Brain microvascular endothelial cell (primary cell): ENCODE results near the gene SPATA2.
"Not testable (repeated sequence)": the region's sequence is repeated elsewhere in the genome, so short reads cannot be mapped to it uniquely, and the experiment has no call there.

Experiments
- DNase-seq: peaks from one replicate; pipeline ENCODE4 v3.0.0-alpha.2; 2020
- H3K27ac ChIP-seq: fragments of 250-450 bp; sonication (Bioruptor Pico); 2 replicates; pipeline ENCODE4 v1.5.1; 2020; ENCODE audit warnings: mild to moderate bottlenecking, moderate library complexity
- H3K27me3 ChIP-seq: fragments of 250-450 bp; sonication (Bioruptor Pico); replicated peaks from 2 replicates; pipeline ENCODE4 v1.5.1; 2020; ENCODE audit warnings: mild to moderate bottlenecking
- H3K36me3 ChIP-seq: fragments of 250-450 bp; sonication (Bioruptor Pico); replicated peaks from 2 replicates; pipeline ENCODE4 v1.5.1; 2020; ENCODE audit warnings: mild to moderate bottlenecking
- H3K4me3 ChIP-seq: 2 replicates; pipeline ENCODE4 v1.5.1; 2011; ENCODE audit warnings: low read depth, mild to moderate bottlenecking, control low read depth, low read length, moderate library complexity
- CTCF ChIP-seq: IDR thresholded peaks from 2 replicates; pipeline ENCODE4 v1.5.1; 2011; ENCODE audit warnings: low read depth, mild to moderate bottlenecking, moderate library complexity, low read length, control low read depth, inconsistent platforms; ENCODE audit errors: missing control alignments
- in situ Hi-C: cut with HindIII; loops from 2 replicates; pipeline ENCODE4 v1.10.0; 2017; ENCODE audit warnings: low sequenced_read_pairs, low pct_ligation_motif_present

SPATA2 gene

DNA sequence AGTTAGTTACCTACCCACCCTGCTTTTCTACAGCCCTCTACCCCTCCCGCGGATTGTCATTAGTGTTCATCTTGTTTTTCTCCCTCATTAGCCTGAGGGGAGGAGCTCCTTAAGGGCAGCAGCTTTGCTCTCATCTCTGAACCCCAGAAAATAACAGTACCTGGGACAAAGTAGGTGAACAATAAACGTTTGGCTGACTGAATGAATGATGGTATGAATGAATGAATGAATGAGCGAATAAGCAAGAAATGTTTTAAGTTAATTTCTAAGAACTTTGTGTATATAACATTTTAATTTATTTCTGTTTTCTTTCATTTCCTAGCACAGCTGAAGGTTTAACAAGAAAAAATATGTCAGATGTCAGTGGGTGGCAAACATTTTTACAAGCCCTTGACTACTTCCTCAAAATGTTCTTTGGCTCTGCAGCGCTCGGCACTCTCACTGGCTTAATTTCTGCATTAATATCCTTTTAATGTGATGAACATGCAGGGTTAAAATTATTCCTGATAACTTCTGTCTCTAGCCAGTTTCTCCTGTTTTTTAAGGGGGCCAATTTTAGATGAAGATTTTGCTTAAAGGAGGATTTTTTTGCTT, 52.6 kb downstream of the SPATA2 start:
- in situ Hi-C loops, result no loop called here

DNA sequence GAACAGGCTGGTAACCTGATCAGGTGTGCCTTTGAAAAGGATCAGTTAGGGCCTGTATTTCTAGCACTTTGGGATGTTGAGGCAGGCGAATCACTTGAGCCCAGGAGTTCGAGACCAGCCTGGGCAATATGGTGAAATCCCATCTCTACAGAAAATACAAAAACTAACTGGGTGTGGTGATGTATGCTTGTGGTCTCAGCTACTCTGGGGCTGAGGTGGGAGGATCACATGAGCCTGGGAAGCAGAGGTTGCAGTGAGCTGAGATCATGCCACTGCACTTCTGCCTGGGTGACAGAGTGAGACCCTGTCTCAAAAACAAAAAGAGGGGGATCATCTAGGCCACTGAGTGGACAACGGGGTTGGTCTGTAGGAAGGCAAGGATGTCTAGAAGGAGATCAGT, 54.1 kb downstream of the SPATA2 start:
- in situ Hi-C loops, result not testable (repeated sequence)

More for the DNA sequence above, 52.6 kb downstream of the SPATA2 start:
- DNase-seq, result no peak
- H3K27ac ChIP-seq, result no peak overlapping the region
- no peak overlapping the region for H3K4me3 ChIP-seq
- H3K36me3 ChIP-seq, result no peaks in the 10 kb centered on the region
- no peak for TF ChIP-seq CTCF
- no peaks in the 10 kb centered on the region for H3K27me3 ChIP-seq

GRCh38 chr20:49859807-49860206, 55.5 kb downstream of the SPATA2 start:
- no peak for TF ChIP-seq CTCF
- Histone ChIP-seq H3K27me3 (no peaks in the 10 kb centered on the region), H3K4me3 (no peak overlapping the region), H3K27ac (no peak overlapping the region), H3K36me3 (no peaks in the 10 kb centered on the region)
- DNase-seq, result no peak
- in situ Hi-C loops, result no loop called here

More for the DNA sequence above, 54.1 kb downstream of the SPATA2 start:
- not testable (repeated sequence) for H3K27ac ChIP-seq, DNase-seq, H3K36me3 ChIP-seq, H3K4me3 ChIP-seq, H3K27me3 ChIP-seq

DNA sequence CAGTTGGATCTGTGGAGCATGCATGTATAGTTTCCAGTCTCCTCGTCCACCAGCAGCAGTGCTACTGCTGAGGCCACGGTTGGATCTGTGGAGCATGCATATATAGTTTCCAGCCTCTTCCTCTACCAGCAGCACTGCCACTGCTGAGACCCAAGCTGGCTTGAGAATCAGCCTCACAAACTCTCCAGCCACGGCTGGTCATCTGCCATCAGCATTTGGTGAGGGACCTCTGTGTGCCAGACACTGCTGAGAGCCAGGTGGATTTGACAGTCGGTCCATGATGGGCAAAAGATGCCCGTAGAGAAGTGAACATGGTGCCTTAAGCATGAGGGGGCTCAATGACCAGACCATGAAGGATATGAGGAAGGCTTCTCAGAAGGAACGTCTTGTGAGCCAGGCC, 56.3 kb downstream of the SPATA2 start:
- no peak for TF ChIP-seq CTCF
- no peaks in the 10 kb centered on the region for H3K36me3 ChIP-seq
- no peak overlapping the region for H3K27ac ChIP-seq
- H3K4me3 ChIP-seq, result no peak overlapping the region
- H3K27me3 ChIP-seq, result no peaks in the 10 kb centered on the region
- no peak for DNase-seq
- in situ Hi-C loops, result no loop called here

GRCh38 chr20:49858076-49858585, 57.2 kb downstream of the SPATA2 start:
- in situ Hi-C loops, result no loop called here
- Histone ChIP-seq H3K27ac (no peak overlapping the region), H3K36me3 (no peaks in the 10 kb centered on the region), H3K4me3 (no peak overlapping the region), H3K27me3 (no peaks in the 10 kb centered on the region)
- no peak for TF ChIP-seq CTCF
- no peak for DNase-seq

- in situ Hi-C loops, result no loop called here
- Histone ChIP-seq H3K4me3 (no peak overlapping the region), H3K27me3 (no peaks in the 10 kb centered on the region), H3K27ac (no peak overlapping the region), H3K36me3 (no peaks in the 10 kb centered on the region)
- no peak for DNase-seq
- TF ChIP-seq CTCF, result no peak
Measured at GRCh38 chr20:49856904-49857303, 58.4 kb downstream of the SPATA2 start.
